ENCODE measurements around the gene CLIC4.
A peak's percentile ranks its signal among the peaks of the same experiment; 100 is the strongest.

CLIC4 gene

DNA sequence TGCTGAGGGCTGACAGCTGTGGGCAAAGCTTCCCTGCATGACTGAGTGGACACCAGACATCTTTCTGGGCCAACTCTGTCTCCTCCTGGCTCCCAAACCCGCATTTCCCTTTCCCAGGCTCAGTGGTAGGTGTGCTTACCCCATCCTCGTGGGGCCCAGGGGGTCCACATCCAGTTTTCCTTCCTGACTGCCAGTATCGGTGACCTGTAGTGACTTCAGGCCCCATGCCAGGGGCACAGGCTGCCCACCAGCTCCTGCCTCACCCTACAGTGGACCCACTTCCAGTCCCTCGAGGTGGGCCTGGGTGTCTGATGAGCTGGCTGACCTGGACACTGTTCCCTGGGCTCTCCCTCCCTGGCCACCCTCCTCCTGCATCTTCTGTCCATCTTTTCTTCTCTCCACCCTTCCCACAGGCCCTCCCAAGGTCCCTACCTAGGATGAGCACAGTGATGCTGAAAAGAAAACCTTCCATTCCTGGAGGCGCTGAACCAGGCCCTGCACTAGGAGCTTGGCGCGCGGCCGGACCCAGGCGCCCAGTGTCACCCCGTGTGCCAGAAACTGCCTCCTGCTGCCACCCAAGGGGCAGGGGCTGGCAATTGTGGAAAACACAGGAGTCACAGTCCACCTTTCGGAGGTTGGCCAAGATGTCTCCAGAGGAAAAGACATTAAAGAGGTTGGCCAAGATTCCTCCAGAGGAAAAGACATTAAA is 117.7 kb downstream of the CLIC4 start:
- no peak for DNase-seq

GRCh38 chr1:24864370-24864777 is 119.1 kb downstream of the CLIC4 start:
- DNase-seq, result peak; percentile 46

DNA sequence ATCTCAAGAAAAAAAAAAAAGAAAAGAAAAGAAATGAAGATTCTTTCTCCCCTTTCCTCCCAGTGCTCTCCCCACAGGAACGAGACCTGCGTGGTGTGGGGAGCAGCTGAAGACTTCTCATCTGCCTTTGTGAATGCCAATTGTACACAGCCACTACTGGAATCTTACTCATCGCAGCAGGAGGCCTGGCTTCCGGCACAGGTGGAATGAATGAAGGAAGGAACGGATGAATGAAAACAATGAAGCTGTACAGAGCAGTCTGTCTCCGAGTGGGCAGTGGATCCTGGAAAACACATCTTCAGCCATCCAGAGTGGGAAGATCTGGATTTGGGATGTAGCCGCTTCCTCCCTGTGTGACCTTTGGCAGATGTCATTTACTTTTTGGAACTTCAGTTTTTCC is 119.9 kb downstream of the CLIC4 start:
- no peak for DNase-seq

DNA sequence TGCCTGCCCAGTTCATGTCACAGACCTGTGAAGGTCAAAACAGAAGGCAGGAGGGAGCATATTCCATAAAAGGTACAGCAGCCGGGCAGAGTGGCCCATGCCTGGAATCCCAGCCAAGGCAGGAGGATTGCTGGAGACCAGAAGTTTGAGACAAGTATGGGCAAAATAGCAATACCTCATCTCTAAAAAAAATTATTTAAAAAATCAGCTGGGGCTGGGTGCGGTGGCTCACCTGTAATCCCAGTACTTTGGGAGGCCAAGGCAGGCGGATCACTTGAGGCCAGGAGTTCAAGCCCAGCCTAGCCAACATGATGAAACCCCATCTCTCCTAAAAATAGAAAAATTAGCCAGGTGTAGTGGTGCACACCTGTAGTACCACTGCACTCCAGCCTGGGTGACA is 120.3 kb downstream of the CLIC4 start:
- no peak for DNase-seq

DNA sequence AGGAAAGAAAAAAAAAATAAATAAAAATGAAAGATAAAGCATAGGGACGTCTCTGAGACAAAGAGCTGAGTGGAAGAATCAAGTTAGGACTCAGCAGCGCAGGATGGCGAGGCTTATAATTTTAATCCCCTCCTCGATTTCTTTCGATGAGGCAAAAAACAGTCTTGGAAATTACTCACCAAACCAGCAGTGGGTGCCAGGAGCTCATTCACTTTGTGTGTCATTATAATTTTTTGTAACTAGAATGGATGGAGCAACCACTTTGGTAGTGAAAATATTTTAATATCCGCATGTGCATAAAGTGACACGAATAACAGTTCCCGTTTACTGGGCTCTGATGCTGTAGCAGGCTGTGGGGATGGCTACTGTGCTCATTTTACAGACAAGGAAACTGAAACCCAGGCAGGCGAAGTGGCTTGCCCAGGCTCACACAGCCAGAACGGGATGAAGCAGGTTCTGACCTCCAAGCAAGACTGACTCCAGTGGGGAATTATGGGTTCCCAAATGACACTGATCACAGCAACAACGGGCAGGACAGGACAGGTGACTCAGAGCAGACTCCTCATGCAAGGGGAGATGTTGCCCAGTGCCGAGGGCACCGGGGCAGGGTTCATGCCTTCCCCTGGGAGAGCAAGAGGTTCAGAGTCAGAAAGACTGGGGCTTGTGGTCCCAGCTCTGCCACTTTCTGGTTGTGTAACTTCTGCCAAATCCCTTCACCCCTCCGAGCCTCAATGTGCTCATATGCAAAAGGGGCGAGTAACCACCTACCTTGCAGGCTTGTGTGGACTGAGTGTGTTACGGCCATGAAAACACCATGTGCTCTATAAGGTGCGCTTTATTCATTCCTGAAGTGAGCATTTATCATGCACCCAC is 121.2 kb downstream of the CLIC4 start:
- DNase-seq, result peak; percentile 59

GRCh38 chr1:24867084-24867870 is 122.0 kb downstream of the CLIC4 start:
- no peak for DNase-seq

- DNase-seq, result peak; percentile 29
These were observed 123.0 kb downstream of the CLIC4 start for GRCh38 chr1:24868016-24868875.

- DNase-seq, result no peak
These were observed 125.4 kb downstream of the CLIC4 start for GRCh38 chr1:24870551-24871195.

- DNase-seq, result no peak
These were observed 126.2 kb downstream of the CLIC4 start for GRCh38 chr1:24871306-24871901.

- peak; percentile 98 for DNase-seq
These were observed 127.0 kb downstream of the CLIC4 start for GRCh38 chr1:24872061-24872850.

GRCh38 chr1:24873148-24873547 is 127.9 kb downstream of the CLIC4 start:
- no peak for DNase-seq

DNA sequence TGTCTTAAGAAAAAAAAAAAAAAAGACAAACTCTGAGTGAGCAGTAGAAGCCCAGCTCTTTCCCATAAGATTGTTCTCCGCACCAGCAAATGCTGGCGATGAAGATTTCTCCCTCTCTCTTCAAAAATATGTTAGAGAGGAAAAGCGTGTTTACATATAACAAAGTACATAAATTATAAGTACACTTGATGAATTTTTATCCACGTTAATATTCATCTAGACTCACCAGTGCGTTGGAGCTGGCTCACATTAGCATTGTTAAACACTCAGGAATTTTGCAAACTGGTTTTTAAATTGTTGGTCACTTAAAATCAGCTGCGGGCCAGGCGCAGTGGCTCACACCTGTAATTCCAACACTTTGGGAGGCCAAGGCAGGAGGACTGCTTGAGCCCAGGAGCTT is 128.8 kb downstream of the CLIC4 start:
- no peak for DNase-seq

DNA sequence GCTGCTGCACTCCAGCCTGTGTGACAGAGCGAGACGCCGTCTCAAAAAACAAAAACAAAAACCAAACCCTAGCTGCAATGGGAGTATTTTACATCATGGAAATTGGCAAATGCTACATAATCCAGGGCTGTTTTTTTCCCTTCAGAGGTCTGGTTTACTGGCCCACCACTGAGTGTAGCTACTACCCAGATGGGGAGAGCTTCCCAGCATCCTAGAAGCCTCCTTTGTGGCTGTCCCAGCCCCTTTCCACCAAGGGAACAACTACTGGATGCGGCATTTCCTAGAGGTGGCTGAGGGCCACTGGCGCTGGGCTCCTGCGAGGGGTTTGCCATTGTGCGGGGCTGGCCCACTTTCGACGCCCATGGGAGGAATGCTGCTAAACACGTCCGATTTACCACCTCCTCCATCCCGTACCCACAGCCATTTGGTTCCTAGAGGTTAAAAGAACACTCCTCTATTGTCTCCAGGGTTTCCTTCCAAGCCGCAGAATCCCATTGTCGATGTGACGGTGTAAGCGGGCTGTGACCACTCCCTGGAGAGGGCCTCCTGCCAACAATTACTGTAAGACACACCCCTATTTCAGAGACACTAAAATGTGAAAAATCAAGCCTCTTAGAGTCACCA is 129.5 kb downstream of the CLIC4 start:
- DNase-seq, result no peak

- DNase-seq, result no peak
These were observed 130.0 kb downstream of the CLIC4 start for GRCh38 chr1:24875257-24875656.

- no peak for DNase-seq
These were observed 130.8 kb downstream of the CLIC4 start for GRCh38 chr1:24875991-24876506.

DNA sequence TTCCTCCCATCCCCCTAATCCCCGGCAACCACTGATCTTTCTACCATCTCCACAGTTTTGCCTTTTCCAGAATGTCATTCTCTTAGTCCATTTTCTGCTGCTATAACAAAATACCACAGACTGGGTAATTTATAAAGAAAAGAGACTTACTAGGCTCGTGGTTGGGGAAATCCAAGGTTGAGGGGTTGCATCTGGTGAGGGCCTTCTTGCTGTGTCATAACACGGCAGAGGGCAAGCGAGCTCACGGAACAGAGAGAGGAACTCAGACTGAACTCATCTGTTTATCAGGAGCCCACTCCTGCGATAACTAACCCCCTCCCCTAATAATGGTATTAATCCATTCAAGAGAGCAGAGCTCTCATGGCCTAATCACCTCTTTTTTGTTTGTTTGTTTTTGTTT is 132.8 kb downstream of the CLIC4 start:
- DNase-seq, result no peak

GRCh38 chr1:24878775-24879742 is 133.8 kb downstream of the CLIC4 start:
- DNase-seq, result no peak

DNA sequence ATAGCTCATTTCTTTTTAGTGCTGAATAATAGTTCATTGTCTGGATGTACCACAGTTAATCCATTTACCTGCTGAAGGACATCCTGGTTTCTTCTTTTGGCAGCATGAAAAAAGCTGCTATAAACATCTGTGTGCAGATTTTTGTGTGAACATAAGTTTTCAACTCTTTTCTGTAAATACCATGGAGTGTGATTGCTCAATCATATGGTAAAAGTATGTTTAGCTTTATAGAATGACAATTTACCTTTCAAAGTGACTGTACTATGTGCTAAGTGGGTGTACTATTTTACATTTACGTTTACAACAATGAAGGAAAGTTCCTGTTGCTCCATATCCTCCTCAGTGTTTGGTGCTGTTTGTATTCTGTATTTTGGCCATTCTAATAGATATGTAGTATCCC is 135.8 kb downstream of the CLIC4 start:
- DNase-seq, result no peak

DNA sequence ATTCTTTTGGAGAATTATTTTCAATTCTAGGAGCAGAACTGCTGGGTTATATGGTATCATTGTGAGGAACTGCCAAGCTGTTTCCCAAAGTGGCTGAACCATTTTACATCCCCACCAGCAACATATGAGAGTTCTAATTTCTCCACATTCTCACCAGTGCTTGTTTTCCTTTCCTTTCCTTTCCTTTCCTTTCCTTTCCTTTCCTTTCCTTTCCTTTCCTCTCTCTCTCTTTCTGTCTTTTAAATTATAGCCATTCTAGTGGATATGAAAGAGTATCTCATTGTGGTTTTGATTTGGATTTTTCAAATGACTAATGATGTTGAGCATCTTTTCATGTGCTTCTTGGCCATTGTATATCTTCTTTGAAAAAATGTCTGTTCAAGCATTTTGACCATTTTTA is 139.5 kb downstream of the CLIC4 start:
- DNase-seq, result no peak
